ENCODE data around the gene PIN4. TPM values are rescaled to one million over a fixed set of nuclear protein-coding genes. Genes with fewer than 3 reads are reported as not detected.
"Not testable (repeated sequence)": the region's sequence is repeated elsewhere in the genome, so short reads cannot be mapped to it uniquely, and the experiment has no call there.

PIN4 gene
- total RNA-seq, 1 donor from 2014 or later: 17.4 TPM

- Mint-ChIP-seq H3K36me3 (no peaks in the 10 kb centered on the region), H3K4me1 (ENCODE audit: unreplicated experiment) (peaks cover 5% of the 10 kb centered on the region), H3K27me3 (no peaks in the 10 kb centered on the region), H3K27ac (no peak overlapping the region), H3K4me3 (no peak overlapping the region), H3K9me3 (no peaks in the 10 kb centered on the region)
- DNase-seq (ENCODE audit: extremely low spot score, unreplicated experiment): no peak
- TF ChIP-seq CTCF (conservative IDR thresholded peaks at IDR 0.05): no peak
These were observed 35.0 kb upstream of the PIN4 start for GRCh38 chrX:72146527-72146926.

GRCh38 chrX:72158773-72159172 is 22.8 kb upstream of the PIN4 start:
- TF ChIP-seq CTCF (conservative IDR thresholded peaks at IDR 0.05): no peak
- no peak overlapping the region for H3K4me3 Mint-ChIP-seq
- no peak for DNase-seq (ENCODE audit: extremely low spot score, unreplicated experiment)
- H3K36me3 Mint-ChIP-seq: no peaks in the 10 kb centered on the region
- no peaks in the 10 kb centered on the region for H3K4me1 Mint-ChIP-seq (ENCODE audit: unreplicated experiment)
- no peaks in the 10 kb centered on the region for H3K27me3 Mint-ChIP-seq
- peaks cover 18% of the 10 kb centered on the region for H3K9me3 Mint-ChIP-seq
- no peak overlapping the region for H3K27ac Mint-ChIP-seq

DNA sequence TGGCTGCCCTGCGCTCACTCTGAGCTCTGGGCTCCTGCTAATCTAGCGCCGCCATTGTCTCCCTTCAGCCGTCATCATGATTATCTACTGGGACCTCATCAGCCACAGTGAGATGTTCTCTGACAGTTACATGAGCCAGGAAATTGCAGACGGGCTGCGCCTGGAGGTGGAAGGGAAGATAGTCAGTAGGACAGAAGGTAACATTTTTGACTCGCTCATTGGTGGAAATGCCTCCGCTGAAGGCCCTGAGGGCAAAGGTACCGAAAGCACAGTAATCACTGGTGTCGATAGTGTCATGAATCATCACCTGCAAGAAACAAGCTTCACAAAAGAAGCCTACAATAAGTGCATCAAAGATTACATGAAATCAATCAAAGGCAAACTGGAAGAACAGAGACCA is 21.8 kb upstream of the PIN4 start:
- Mint-ChIP-seq H3K4me3 (no peak overlapping the region), H3K9me3 (peaks cover 18% of the 10 kb centered on the region), H3K27me3 (no peaks in the 10 kb centered on the region), H3K4me1 (ENCODE audit: unreplicated experiment) (no peaks in the 10 kb centered on the region), H3K27ac (no peak overlapping the region), H3K36me3 (no peaks in the 10 kb centered on the region)
- TF ChIP-seq CTCF (conservative IDR thresholded peaks at IDR 0.05): no peak
- no peak for DNase-seq (ENCODE audit: extremely low spot score, unreplicated experiment)

DNA sequence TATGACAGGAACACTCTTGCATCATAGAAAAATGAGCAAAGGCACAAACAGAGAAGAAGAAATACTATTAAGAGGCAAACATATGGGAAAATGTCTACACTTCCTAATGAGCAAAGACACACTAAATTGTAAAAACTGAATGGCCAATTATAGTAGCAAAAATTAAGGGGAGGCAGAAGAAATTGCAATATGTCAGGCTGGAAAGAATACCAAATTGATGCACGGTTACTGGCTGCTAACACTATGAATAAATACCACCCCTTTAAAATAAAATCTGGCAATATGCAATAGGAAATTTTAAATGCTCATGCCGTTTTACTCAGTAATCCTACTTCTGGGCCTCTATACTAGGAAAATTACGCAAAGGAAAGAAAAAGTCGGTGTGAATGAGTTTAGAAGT is 16.0 kb upstream of the PIN4 start:
- Mint-ChIP-seq H3K36me3 (no peaks in the 10 kb centered on the region), H3K4me3 (no peak overlapping the region), H3K9me3 (no peaks in the 10 kb centered on the region), H3K27ac (no peak overlapping the region), H3K27me3 (no peaks in the 10 kb centered on the region), H3K4me1 (ENCODE audit: unreplicated experiment) (no peaks in the 10 kb centered on the region)
- TF ChIP-seq CTCF (conservative IDR thresholded peaks at IDR 0.05): no peak
- no peak for DNase-seq (ENCODE audit: extremely low spot score, unreplicated experiment)

DNA sequence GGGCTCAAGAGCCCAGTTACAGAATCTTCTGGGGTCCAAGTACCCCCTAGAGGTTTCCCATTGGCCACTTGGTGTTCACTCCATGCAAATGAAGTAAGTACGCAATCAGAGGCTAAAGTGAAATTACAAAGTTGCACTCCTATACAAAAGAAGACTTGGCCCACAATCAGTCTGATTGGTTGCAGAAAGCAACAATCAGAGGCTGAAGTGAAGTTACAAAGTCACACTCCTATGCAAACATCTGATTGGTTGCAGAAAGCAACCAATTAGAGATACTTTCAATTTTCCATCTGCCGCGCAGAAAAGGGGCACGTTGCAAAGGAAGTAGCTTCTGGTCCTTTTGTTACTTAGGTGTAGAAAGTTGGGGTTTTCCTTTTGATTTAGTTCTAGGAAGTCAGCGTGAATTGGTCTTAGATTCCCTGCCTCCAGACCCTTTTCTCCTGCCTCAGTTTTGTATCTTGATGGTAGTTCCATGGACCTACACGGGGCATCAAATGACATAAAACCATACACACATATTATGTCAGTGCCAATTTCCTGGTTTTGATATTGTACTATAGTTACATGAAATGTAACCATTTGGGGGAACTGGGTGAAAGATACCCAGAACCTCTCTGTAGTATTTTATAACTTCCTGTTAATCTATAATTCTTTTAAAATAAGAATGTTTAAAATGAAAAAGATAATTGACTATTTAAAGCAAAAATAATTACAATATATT is 12.4 kb upstream of the PIN4 start:
- no peak for TF ChIP-seq CTCF (conservative IDR thresholded peaks at IDR 0.05)
- H3K36me3 Mint-ChIP-seq: no peaks in the 10 kb centered on the region
- no peak overlapping the region for H3K4me3 Mint-ChIP-seq
- no peaks in the 10 kb centered on the region for H3K27me3 Mint-ChIP-seq
- no peak overlapping the region for H3K27ac Mint-ChIP-seq
- H3K4me1 Mint-ChIP-seq (ENCODE audit: unreplicated experiment): no peaks in the 10 kb centered on the region
- DNase-seq (ENCODE audit: extremely low spot score, unreplicated experiment): no peak
- no peaks in the 10 kb centered on the region for H3K9me3 Mint-ChIP-seq

DNA sequence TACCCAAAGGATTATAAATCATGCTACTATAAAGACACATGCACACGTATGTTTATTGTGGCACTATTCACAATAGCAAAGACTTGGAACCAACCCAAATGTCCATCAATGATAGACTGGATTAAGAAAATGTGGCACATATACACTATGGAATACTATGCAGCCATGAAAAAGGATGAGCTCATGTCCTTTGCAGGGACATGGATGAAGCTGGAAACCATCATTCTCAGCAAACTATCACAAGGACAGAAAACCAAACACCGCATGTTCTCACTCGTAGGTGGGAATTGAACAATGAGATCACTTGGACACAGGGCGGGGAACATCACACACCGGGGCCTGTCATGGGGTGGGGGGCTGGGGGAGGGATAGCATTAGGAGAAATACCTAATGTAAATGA is 5.3 kb upstream of the PIN4 start:
- not testable (repeated sequence) for H3K4me1 Mint-ChIP-seq (ENCODE audit: unreplicated experiment)

More for the DNA sequence above, 5.3 kb upstream of the PIN4 start:
- not testable (repeated sequence) for H3K27ac Mint-ChIP-seq; H3K36me3 Mint-ChIP-seq; DNase-seq (ENCODE audit: extremely low spot score, unreplicated experiment); H3K27me3 Mint-ChIP-seq; H3K9me3 Mint-ChIP-seq; H3K4me3 Mint-ChIP-seq

Measured in type B pancreatic cell (in vitro differentiated cells).